Stimulated activated CD4-positive, alpha-beta T cell treated with anti-CD3 and anti-CD28 coated beads, Interleukin-12 subunit alpha, Interleukin-12 subunit beta, amount 100 ng/mL, for 24 hours (primary cell): Measurements from ENCODE around the gene HBA1.
"Not testable (repeated sequence)": the region's sequence is repeated elsewhere in the genome, so short reads cannot be mapped to it uniquely, and the experiment has no call there.

Experiments used
- DNase-seq, 2 experiments: peaks; one replicate each; pipeline ENCODE4 v3.0.0-alpha.2; 2020; ENCODE audit warnings: low read depth in 2 of 2

HBA1 gene

GRCh38 chr16:176477-177382, at the start of gene HBA1:
Gene HBA1 (plus strand): TSS chr16:176680. CDS start chr16:176717, 37 bp downstream.
- DNase-seq: not testable (repeated sequence)

GRCh38 chr16:129075-129474, 47.4 kb upstream of the HBA1 start:
- DNase-seq: no peak

- no peak for DNase-seq
These were observed 45.8 kb upstream of the HBA1 start for GRCh38 chr16:130533-131173.

GRCh38 chr16:132120-132519, 44.4 kb upstream of the HBA1 start:
- no peak for DNase-seq

- DNase-seq: no peak
These were observed 42.8 kb upstream of the HBA1 start for GRCh38 chr16:133716-134115.

GRCh38 chr16:138049-138417, 38.4 kb upstream of the HBA1 start:
- DNase-seq: no peak

- no peak for DNase-seq
These were observed 36.2 kb upstream of the HBA1 start for GRCh38 chr16:140175-140857.

GRCh38 chr16:142405-142967, 34.0 kb upstream of the HBA1 start:
- no peak for DNase-seq

- DNase-seq: no peak
These were observed 33.4 kb upstream of the HBA1 start for GRCh38 chr16:143047-143446.

GRCh38 chr16:143456-143855, 33.0 kb upstream of the HBA1 start:
- DNase-seq: no peak

- no peak for DNase-seq
These were observed 31.7 kb upstream of the HBA1 start for GRCh38 chr16:144797-145252.

GRCh38 chr16:146646-147045, 29.8 kb upstream of the HBA1 start:
- DNase-seq: no peak

- DNase-seq: no peak
These were observed 27.3 kb upstream of the HBA1 start for GRCh38 chr16:149024-149660.

GRCh38 chr16:152141-153128, 24.0 kb upstream of the HBA1 start, which contains the start of gene HBZ:
Gene HBZ (plus strand): TSS chr16:152644. CDS start chr16:152910, 266 bp downstream.
- DNase-seq: no peak

- not testable (repeated sequence) for DNase-seq
These were observed 23.4 kb upstream of the HBA1 start for GRCh38 chr16:153129-153521.

GRCh38 chr16:153550-154216, 22.8 kb upstream of the HBA1 start:
- DNase-seq: not testable (repeated sequence)

GRCh38 chr16:154217-155030, 22.1 kb upstream of the HBA1 start:
- no peak for DNase-seq

- no peak for DNase-seq
These were observed 21.5 kb upstream of the HBA1 start for GRCh38 chr16:155031-155398.
